ENCODE results near the gene WDR17.

Gene WDR17

DNA sequence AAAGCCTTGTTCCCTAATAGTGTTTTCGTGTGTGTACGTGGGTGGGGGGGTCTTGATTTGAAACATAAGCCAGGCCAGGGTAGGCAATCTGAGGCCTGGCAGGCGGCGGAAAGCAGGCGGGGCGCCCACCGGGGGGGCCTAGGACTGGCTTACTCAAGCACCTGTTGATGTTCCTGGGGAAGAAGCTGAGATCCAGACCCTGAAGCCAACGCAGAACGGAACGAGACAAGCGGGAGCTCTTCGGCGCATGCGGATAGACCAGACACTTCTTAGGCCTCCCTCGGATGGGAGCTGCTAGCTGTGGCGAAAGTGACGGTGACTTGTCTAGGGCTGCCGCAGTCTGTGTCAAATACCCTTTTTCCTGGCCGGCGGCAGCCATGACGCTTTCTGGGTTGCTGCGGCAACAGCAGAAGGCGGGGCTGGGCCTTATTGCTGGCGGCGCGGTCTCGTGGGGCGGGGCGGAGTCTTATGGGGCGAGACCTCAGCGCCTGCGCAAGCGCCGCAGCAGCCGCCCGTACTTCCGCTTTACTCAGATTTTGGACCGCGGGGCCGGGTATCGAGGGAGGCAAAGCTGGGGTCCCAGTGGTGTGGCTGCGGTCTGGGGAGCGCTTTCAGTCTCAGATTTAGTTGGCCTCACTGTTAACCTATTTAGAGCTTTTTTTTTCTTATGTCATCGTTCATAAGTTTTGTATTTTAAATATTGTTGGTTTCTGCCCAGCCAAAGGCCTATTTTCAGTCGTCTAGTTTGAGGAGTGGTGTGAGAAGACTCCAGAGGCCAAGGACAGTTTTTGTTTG, 129.7 kb downstream of the WDR17 start, which contains the start of gene SPATA4:
Gene SPATA4 (minus strand): TSS at position 402 of the 795 bp plus-strand sequence. CDS start 23 bp downstream, at position 379.
- DNase-seq (ENCODE audit: low read depth): peak; percentile 95
- TF ChIP-seq, protein P1, sequence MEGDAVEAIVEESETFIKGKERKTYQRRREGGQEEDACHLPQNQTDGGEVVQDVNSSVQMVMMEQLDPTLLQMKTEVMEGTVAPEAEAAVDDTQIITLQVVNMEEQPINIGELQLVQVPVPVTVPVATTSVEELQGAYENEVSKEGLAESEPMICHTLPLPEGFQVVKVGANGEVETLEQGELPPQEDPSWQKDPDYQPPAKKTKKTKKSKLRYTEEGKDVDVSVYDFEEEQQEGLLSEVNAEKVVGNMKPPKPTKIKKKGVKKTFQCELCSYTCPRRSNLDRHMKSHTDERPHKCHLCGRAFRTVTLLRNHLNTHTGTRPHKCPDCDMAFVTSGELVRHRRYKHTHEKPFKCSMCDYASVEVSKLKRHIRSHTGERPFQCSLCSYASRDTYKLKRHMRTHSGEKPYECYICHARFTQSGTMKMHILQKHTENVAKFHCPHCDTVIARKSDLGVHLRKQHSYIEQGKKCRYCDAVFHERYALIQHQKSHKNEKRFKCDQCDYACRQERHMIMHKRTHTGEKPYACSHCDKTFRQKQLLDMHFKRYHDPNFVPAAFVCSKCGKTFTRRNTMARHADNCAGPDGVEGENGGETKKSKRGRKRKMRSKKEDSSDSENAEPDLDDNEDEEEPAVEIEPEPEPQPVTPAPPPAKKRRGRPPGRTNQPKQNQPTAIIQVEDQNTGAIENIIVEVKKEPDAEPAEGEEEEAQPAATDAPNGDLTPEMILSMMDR (conservative IDR thresholded peaks at IDR 0.05; ENCODE audit: low read depth, low read length): no peak
- H3K4me3 ChIP-seq (ENCODE audit: low read depth, low read length): peak within 1 kb of the TSS; percentile 72

DNA sequence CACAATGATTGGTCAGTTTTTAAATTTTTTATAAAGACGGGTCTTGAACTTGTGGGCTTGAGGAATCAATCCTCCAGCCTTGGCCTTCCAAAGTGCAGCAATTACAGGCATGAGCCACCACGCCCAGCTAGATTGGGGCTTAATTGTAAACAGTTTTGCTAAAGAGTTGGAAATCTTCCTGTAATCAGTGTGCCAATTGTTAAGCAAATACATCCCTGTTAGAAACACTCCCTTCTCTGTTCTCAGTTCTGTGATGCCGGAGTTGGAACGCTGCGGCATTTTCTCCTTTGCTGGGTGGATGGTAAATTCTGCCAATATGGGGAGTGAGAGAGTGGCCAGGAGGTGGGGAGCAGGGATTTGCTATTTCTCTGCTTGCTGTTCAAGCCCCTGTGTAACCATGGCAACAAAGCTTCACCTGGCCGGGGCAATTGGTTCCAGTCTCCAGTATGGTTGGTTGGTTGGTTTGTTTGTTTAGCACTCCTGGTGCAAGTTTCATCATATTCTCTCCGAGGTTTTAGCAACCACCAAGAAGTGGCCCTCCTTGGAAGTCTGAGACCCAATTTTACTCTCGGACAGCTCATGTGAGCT, 132.8 kb downstream of the WDR17 start:
- no peak for DNase-seq (ENCODE audit: low read depth)
- no peak overlapping the region for H3K4me3 ChIP-seq (ENCODE audit: low read depth, low read length)
- TF ChIP-seq, protein P1 (conservative IDR thresholded peaks at IDR 0.05; ENCODE audit: low read depth, low read length): no peak

DNA sequence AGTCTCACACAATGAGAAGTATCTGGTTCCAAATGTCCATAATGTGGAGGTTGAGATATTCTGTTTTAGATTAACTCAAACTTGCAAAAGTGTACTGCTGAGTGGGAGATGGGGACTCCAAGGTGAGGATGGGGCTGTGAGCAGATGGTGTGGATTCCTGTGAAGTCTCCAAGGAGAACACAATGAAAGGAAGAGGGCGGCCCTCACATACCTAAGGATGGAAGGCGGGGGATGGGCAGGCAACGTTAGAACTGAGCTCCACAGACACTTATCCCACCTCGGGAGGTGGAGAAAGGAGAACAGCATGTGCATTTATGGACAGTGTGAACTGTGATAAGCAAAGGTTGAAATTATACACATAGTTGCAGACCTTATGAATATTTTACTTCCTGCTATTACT, 139.7 kb downstream of the WDR17 start:
- TF ChIP-seq, protein P1 (conservative IDR thresholded peaks at IDR 0.05; ENCODE audit: low read depth, low read length): no peak
- DNase-seq (ENCODE audit: low read depth): no peak
- no peak overlapping the region for H3K4me3 ChIP-seq (ENCODE audit: low read depth, low read length)

DNA sequence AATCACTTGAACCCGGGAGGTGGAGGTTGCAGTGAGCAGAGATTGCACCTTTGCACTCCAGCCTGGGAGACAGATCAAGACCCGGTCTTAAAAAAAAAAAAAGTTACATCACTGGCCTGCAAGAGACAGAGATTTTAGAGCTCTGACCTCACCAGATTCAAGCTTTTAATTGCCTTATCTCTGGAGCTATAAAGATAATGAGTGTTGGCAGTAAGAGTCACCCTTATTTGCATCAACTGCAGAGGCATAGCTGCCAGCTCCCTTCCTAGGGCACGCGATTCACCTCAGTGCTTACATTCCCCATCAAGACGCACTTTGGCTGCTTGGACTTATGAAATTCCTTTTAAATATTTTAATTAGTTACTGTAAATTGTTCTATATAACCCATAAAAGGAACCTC, 142.2 kb downstream of the WDR17 start:
- H3K4me3 ChIP-seq (ENCODE audit: low read depth, low read length): no peak overlapping the region
- DNase-seq (ENCODE audit: low read depth): no peak
- TF ChIP-seq, protein P1 (conservative IDR thresholded peaks at IDR 0.05; ENCODE audit: low read depth, low read length): no peak

DNA sequence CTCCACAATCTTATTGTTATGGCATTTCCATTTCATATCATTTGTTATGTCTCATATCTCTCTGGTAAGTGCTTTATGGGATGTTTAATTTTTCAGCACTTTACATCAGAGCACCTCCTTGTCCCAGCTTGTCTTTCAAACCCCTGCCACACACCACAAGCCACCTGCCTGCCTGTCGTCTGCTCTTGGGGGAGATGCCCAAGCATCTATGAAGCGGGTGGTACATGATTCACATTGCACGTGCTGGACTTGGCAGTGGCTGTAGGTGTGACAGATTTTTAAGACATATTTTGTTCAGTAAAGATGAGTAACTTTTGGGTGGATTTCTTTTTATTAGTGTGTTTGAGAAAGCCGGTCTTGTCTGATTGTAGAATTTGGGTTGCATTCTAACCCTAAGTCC, 143.9 kb downstream of the WDR17 start:
- DNase-seq (ENCODE audit: low read depth): no peak
- TF ChIP-seq, protein P1 (conservative IDR thresholded peaks at IDR 0.05; ENCODE audit: low read depth, low read length): no peak
- no peak overlapping the region for H3K4me3 ChIP-seq (ENCODE audit: low read depth, low read length)

DNA sequence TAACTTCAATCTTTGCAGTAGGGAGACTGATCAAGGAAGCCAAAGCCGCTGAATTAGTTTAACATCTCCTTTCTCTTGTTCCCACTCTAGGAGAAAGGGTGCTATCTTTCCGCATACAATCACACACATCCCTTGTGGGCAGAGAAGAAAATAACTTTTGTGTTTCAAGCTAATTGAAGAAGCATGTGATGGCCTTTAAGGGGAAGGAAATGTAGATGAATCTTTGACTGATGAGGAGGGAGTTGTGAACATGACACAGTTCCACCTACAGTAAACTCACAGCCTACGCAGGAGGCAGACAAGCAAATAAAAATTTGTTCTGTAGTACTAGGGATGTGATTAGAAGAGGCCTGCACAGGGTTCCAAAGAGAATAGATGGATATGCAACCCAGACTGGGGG, 144.5 kb downstream of the WDR17 start:
- DNase-seq (ENCODE audit: low read depth): no peak
- no peak overlapping the region for H3K4me3 ChIP-seq (ENCODE audit: low read depth, low read length)
- TF ChIP-seq, protein P1 (conservative IDR thresholded peaks at IDR 0.05; ENCODE audit: low read depth, low read length): no peak
